ENCODE data around the gene MPST.

Gene MPST

GRCh38 chr22:37011472-37011871 lies 8.1 kb upstream of the MPST start:
- H3K27ac Mint-ChIP-seq, result no peak overlapping the region
- no peak overlapping the region for H3K4me3 Mint-ChIP-seq
- CTCF ChIA-PET, result interaction anchor here (2.1 kb wide), 1 partner anchor 9 kb away, joined by 8 read pairs; no protein-coding TSS in a partner anchor

GRCh38 chr22:37012262-37012904 lies 7.2 kb upstream of the MPST start:
- H3K4me1 Mint-ChIP-seq, result no peaks in the 10 kb centered on the region
- DNase-seq, result no peak
- peaks cover 62% of the 10 kb centered on the region for H3K27me3 Mint-ChIP-seq
- no peaks in the 10 kb centered on the region for H3K36me3 Mint-ChIP-seq
- CTCF ChIA-PET, result no interaction called here
- H3K27ac Mint-ChIP-seq, result no peak overlapping the region
- no peak overlapping the region for H3K4me3 Mint-ChIP-seq
- no peaks in the 10 kb centered on the region for H3K9me3 Mint-ChIP-seq

More at GRCh38 chr22:37011472-37011871, 8.1 kb upstream of the MPST start:
- no peak for DNase-seq
- H3K36me3 Mint-ChIP-seq, result no peaks in the 10 kb centered on the region
- H3K9me3 Mint-ChIP-seq, result no peaks in the 10 kb centered on the region
- H3K27me3 Mint-ChIP-seq, result peaks cover 62% of the 10 kb centered on the region
- H3K4me1 Mint-ChIP-seq, result no peaks in the 10 kb centered on the region

GRCh38 chr22:37012956-37013355 lies 6.6 kb upstream of the MPST start:
- Mint-ChIP-seq H3K27ac (no peak overlapping the region), H3K36me3 (no peaks in the 10 kb centered on the region), H3K27me3 (peaks cover 62% of the 10 kb centered on the region), H3K4me3 (no peak overlapping the region), H3K9me3 (no peaks in the 10 kb centered on the region), H3K4me1 (no peaks in the 10 kb centered on the region)
- no peak for DNase-seq
- CTCF ChIA-PET, result no interaction called here

- no peak for DNase-seq
- H3K9me3 Mint-ChIP-seq, result no peaks in the 10 kb centered on the region
Measured at GRCh38 chr22:37014415-37014806, 5.1 kb upstream of the MPST start.

GRCh38 chr22:37014835-37015586 lies 4.5 kb upstream of the MPST start:
- CTCF ChIA-PET, result interaction anchor here (0.6 to 1.3 kb wide), 3 partner anchors 29 to 38 kb away, joined by 3 read pairs; no protein-coding TSS in a partner anchor
- H3K9me3 Mint-ChIP-seq, result no peaks in the 10 kb centered on the region
- peaks cover 69% of the 10 kb centered on the region for H3K27me3 Mint-ChIP-seq
- DNase-seq, result no peak
- peaks cover 2% of the 10 kb centered on the region for H3K36me3 Mint-ChIP-seq
- no peak overlapping the region for H3K27ac Mint-ChIP-seq
- H3K4me1 Mint-ChIP-seq, result peaks cover 8% of the 10 kb centered on the region
- H3K4me3 Mint-ChIP-seq, result no peak overlapping the region

More at GRCh38 chr22:37014415-37014806, 5.1 kb upstream of the MPST start:
- Mint-ChIP-seq H3K36me3 (no peaks in the 10 kb centered on the region), H3K4me1 (peaks cover 5% of the 10 kb centered on the region), H3K27ac (no peak overlapping the region), H3K27me3 (peaks cover 70% of the 10 kb centered on the region), H3K4me3 (no peak overlapping the region)
- CTCF ChIA-PET, result interaction anchor here (0.6 to 0.9 kb wide), 2 partner anchors 29 to 30 kb away, joined by 3 read pairs; no protein-coding TSS in a partner anchor

- no peak overlapping the region for H3K4me3 Mint-ChIP-seq
- H3K36me3 Mint-ChIP-seq, result peaks cover 2% of the 10 kb centered on the region
- CTCF ChIA-PET, result interaction anchor here (1.3 kb wide), 1 partner anchor 38 kb away, joined by 3 read pairs; no protein-coding TSS in a partner anchor
- no peak overlapping the region for H3K27ac Mint-ChIP-seq
- peaks cover 69% of the 10 kb centered on the region for H3K27me3 Mint-ChIP-seq
- no peaks in the 10 kb centered on the region for H3K9me3 Mint-ChIP-seq
- no peak for DNase-seq
- peaks cover 13% of the 10 kb centered on the region for H3K4me1 Mint-ChIP-seq
Measured at GRCh38 chr22:37015587-37015878, 4.0 kb upstream of the MPST start.

GRCh38 chr22:37016134-37016910 lies 3.2 kb upstream of the MPST start:
- no peak for DNase-seq
- Mint-ChIP-seq H3K27me3 (peaks cover 69% of the 10 kb centered on the region), H3K27ac (no peak overlapping the region), H3K4me1 (peaks cover 17% of the 10 kb centered on the region), H3K36me3 (peaks cover 2% of the 10 kb centered on the region), H3K4me3 (no peak overlapping the region), H3K9me3 (no peaks in the 10 kb centered on the region)
- CTCF ChIA-PET, result interaction anchor here (0.8 to 1.3 kb wide), 4 partner anchors 15 to 472 kb away, joined by 3 to 4 read pairs (median 4); no protein-coding TSS in a partner anchor

GRCh38 chr22:37017356-37017755 lies 2.2 kb upstream of the MPST start:
- CTCF ChIA-PET, result interaction anchor here (0.5 to 5.3 kb wide), 4 partner anchors 14 to 164 kb away, joined by 3 to 38 read pairs (median 4); no protein-coding TSS in a partner anchor
- no peak for DNase-seq
- Mint-ChIP-seq H3K4me1 (peaks cover 22% of the 10 kb centered on the region), H3K9me3 (no peaks in the 10 kb centered on the region), H3K36me3 (peaks cover 2% of the 10 kb centered on the region), H3K4me3 (peak overlapping the region; percentile 18), H3K27me3 (peaks cover 75% of the 10 kb centered on the region), H3K27ac (no peak overlapping the region)

- H3K27me3 Mint-ChIP-seq, result peaks cover 75% of the 10 kb centered on the region
- CTCF ChIA-PET, result interaction anchor here (1.0 to 5.3 kb wide), 6 partner anchors 11 to 181 kb away, joined by 3 to 38 read pairs (median 4); no protein-coding TSS in a partner anchor
- peak overlapping the region; percentile 69 for H3K4me3 Mint-ChIP-seq
- no peak overlapping the region for H3K27ac Mint-ChIP-seq
- peaks cover 2% of the 10 kb centered on the region for H3K36me3 Mint-ChIP-seq
- peaks cover 22% of the 10 kb centered on the region for H3K4me1 Mint-ChIP-seq
- no peak for DNase-seq
- H3K9me3 Mint-ChIP-seq, result no peaks in the 10 kb centered on the region
Measured at GRCh38 chr22:37018086-37018814, 1.3 kb upstream of the MPST start.

GRCh38 chr22:37018815-37019308 lies 680 bp upstream of the MPST start:
- Mint-ChIP-seq H3K9me3 (no peaks in the 10 kb centered on the region), H3K36me3 (peaks cover 2% of the 10 kb centered on the region), H3K4me1 (peaks cover 22% of the 10 kb centered on the region), H3K4me3 (peak overlapping the region; percentile 69), H3K27ac (no peak overlapping the region), H3K27me3 (peaks cover 72% of the 10 kb centered on the region)
- no peak for DNase-seq
- CTCF ChIA-PET, result interaction anchor here (1.2 to 5.3 kb wide), 5 partner anchors 11 to 181 kb away, joined by 4 to 38 read pairs (median 4); no protein-coding TSS in a partner anchor

- Mint-ChIP-seq H3K4me1 (peaks cover 22% of the 10 kb centered on the region), H3K27me3 (peaks cover 64% of the 10 kb centered on the region), H3K4me3 (peak overlapping the region; percentile 89), H3K27ac (peak overlapping the region; percentile 77), H3K9me3 (no peaks in the 10 kb centered on the region), H3K36me3 (peaks cover 4% of the 10 kb centered on the region)
- CTCF ChIA-PET, result interaction anchor here (0.6 to 5.3 kb wide), 7 partner anchors 10 to 241 kb away, joined by 3 to 38 read pairs (median 4); no protein-coding TSS in a partner anchor
- no peak for DNase-seq
Measured at GRCh38 chr22:37020192-37020479, 594 bp downstream of the MPST start.

GRCh38 chr22:37021041-37021440 lies 1.5 kb downstream of the MPST start:
- CTCF ChIA-PET, result interaction anchor here (0.6 to 5.3 kb wide), 15 partner anchors 9 to 263 kb away, joined by 3 to 38 read pairs (median 4); partner anchors contain the start of gene KCTD17
- peaks cover 55% of the 10 kb centered on the region for H3K27me3 Mint-ChIP-seq
- H3K9me3 Mint-ChIP-seq, result no peaks in the 10 kb centered on the region
- peaks cover 4% of the 10 kb centered on the region for H3K36me3 Mint-ChIP-seq
- H3K27ac Mint-ChIP-seq, result no peak overlapping the region
- peaks cover 22% of the 10 kb centered on the region for H3K4me1 Mint-ChIP-seq
- no peak for DNase-seq
- H3K4me3 Mint-ChIP-seq, result no peak overlapping the region

- Mint-ChIP-seq H3K4me1 (peaks cover 22% of the 10 kb centered on the region), H3K27ac (no peak overlapping the region), H3K27me3 (peaks cover 49% of the 10 kb centered on the region), H3K9me3 (no peaks in the 10 kb centered on the region), H3K4me3 (peak overlapping the region; percentile 65), H3K36me3 (peaks cover 4% of the 10 kb centered on the region)
- CTCF ChIA-PET, result interaction anchor here (0.6 to 5.3 kb wide), 12 partner anchors 8 to 264 kb away, joined by 3 to 38 read pairs (median 4); partner anchors contain the start of gene KCTD17
- DNase-seq, result peak; percentile 68
Measured at GRCh38 chr22:37021710-37022482, 2.4 kb downstream of the MPST start.

Data from activated naive CD4-positive, alpha-beta T cell treated with anti-CD3 and anti-CD28 coated beads, Interleukin-2, amount 10 ng/mL, durations not matched to agents 7 days and 5 days (primary cell).